CD4-positive, alpha-beta T cell treated with Interleukin-17A for 4 hours (primary cell): ENCODE data around the gene RHOG.

Experiments used
- DNase-seq: peaks from one replicate; pipeline ENCODE4 v3.0.0-alpha.2; 2020; ENCODE audit warnings: mixed read lengths

Gene RHOG

GRCh38 chr11:3840870-3841425 is at the start of gene RHOG:
Gene RHOG, minus strand, starts transcription at chr11:3840959. Its CDS starts 12,821 bp downstream, at chr11:3828138.
- DNase-seq: peak; percentile 73

- no peak for DNase-seq
Observed at GRCh38 chr11:3890014-3890413, 49.3 kb upstream of the RHOG start.

GRCh38 chr11:3888876-3889275 is 48.1 kb upstream of the RHOG start:
- DNase-seq: no peak

- no peak for DNase-seq
Observed at GRCh38 chr11:3886985-3887384, 46.2 kb upstream of the RHOG start.

- no peak for DNase-seq
Observed at GRCh38 chr11:3885855-3886254, 45.1 kb upstream of the RHOG start.

- no peak for DNase-seq
Observed at GRCh38 chr11:3882655-3883054, 41.9 kb upstream of the RHOG start.

- no peak for DNase-seq
Observed at GRCh38 chr11:3880724-3881123, 40.0 kb upstream of the RHOG start.

GRCh38 chr11:3879967-3880542 is 39.3 kb upstream of the RHOG start:
- DNase-seq: no peak

GRCh38 chr11:3879216-3879966 is 38.6 kb upstream of the RHOG start:
- no peak for DNase-seq

- no peak for DNase-seq
Observed at GRCh38 chr11:3878258-3878584, 37.5 kb upstream of the RHOG start.

- DNase-seq: no peak
Observed at GRCh38 chr11:3877364-3878257, 36.9 kb upstream of the RHOG start.

GRCh38 chr11:3876613-3877012 is 35.9 kb upstream of the RHOG start:
- no peak for DNase-seq

GRCh38 chr11:3873712-3874349 is 33.1 kb upstream of the RHOG start:
- DNase-seq: no peak

- DNase-seq: peak; percentile 37
Observed at GRCh38 chr11:3867209-3868091, 26.7 kb upstream of the RHOG start.

- no peak for DNase-seq
Observed at GRCh38 chr11:3866836-3867208, 26.1 kb upstream of the RHOG start.

GRCh38 chr11:3866206-3866605 is 25.4 kb upstream of the RHOG start:
- no peak for DNase-seq

- DNase-seq: peak; percentile 32
Observed at GRCh38 chr11:3865388-3866193, 24.8 kb upstream of the RHOG start.

GRCh38 chr11:3861683-3862082 is 20.9 kb upstream of the RHOG start:
- DNase-seq: peak; percentile 45

GRCh38 chr11:3860898-3861393 is 20.2 kb upstream of the RHOG start:
- peak; percentile 52 for DNase-seq

GRCh38 chr11:3860375-3860774 is 19.6 kb upstream of the RHOG start:
- peak; percentile 67 for DNase-seq

GRCh38 chr11:3859373-3859881 is 18.7 kb upstream of the RHOG start:
- DNase-seq: peak; percentile 34
